B cell (primary cell): ENCODE measurements around the gene EXOC3L2. TPM values are rescaled to one million over a fixed set of nuclear protein-coding genes. Genes with fewer than 3 reads are reported as not detected.

Experiments
- ATAC-seq: fragments of 200-7000 bp; cut with Tn5 transposase; one replicate; pipeline ENCODE4 v1.10.0; 2021; ENCODE audit warnings: low read depth, mild to moderate bottlenecking, moderate number of reproducible peaks, moderate library complexity
- CTCF ChIA-PET: fragments of 350-600 bp; sonication (Branson Sonifier 250); formaldehyde crosslinking; loops from one replicate; lab custom pipeline; 2021; ENCODE audit warnings: antibody characterized with exemption, inconsistent platforms; lab: Charles Lee
- POLR2A ChIA-PET: fragments of 350-600 bp; sonication (Branson Sonifier 250); formaldehyde crosslinking; loops from one replicate; lab custom pipeline; 2021; ENCODE audit warnings: antibody characterized with exemption; lab: Charles Lee
- DNase-seq: peaks from one replicate; pipeline ENCODE4 v3.0.0; 2013
- H2AFZ ChIP-seq: 2 replicates; pipeline ENCODE4 v1.6.1; 2012; ENCODE audit warnings: mild to moderate bottlenecking, low read depth, low read length; ENCODE audit not compliant: insufficient read depth, poor library complexity, severe bottlenecking
- H3K27ac ChIP-seq, 2 donors: 1 replicate in 1 of 2; 2 replicates in 1 of 2; pipeline ENCODE4 v1.5.1; 2012 to 2013; ENCODE audit warnings: low read length in 2 of 2, mild to moderate bottlenecking in 2 of 2, moderate library complexity in 1 of 2
- H3K27me3 ChIP-seq, 4 experiments: fragments of 200-600 bp in 1 of 4; sonication (generic) in 1 of 4; replicated peaks in 1 of 4; 1 replicate in 2 of 4; 2 replicates in 2 of 4; pipeline versions ENCODE4 v1.6.1 to v1.7.0; 2013 to 2016; ENCODE audit warnings: low read length in 3 of 4, mild to moderate bottlenecking in 2 of 4, mixed read lengths in 1 of 4, moderate library complexity in 1 of 4; ENCODE audit not compliant: insufficient read depth in 4 of 4, control insufficient read depth in 3 of 4; ENCODE audit errors: control extremely low read depth in 1 of 4
- H3K36me3 ChIP-seq, 2 experiments: replicated peaks in 1 of 2; 1 replicate in 1 of 2; 2 replicates in 1 of 2; pipeline versions ENCODE4 v1.6.1 to v1.7.1; 2013; ENCODE audit warnings: low read length in 1 of 2; ENCODE audit not compliant: insufficient read depth in 2 of 2, control insufficient read depth in 1 of 2; ENCODE audit errors: control extremely low read depth in 1 of 2, extremely low read depth in 1 of 2
- H3K4me1 ChIP-seq, 2 donors: fragments of 200-600 bp in 1 of 2; sonication (generic) in 1 of 2; 1 replicate in 1 of 2; 2 replicates in 1 of 2; pipeline versions ENCODE4 v1.5.1 to v1.6.1; 2013 to 2017; ENCODE audit warnings: low read length in 2 of 2; ENCODE audit not compliant: control insufficient read depth in 2 of 2, insufficient read depth in 2 of 2
- H3K4me2 ChIP-seq: replicated peaks from 2 replicates; pipeline ENCODE3; 2012; ENCODE audit warnings: mild to moderate bottlenecking, low read depth, low read length; ENCODE audit not compliant: poor library complexity, severe bottlenecking
- H3K4me3 ChIP-seq, 5 experiments: fragments of 200-600 bp in 1 of 5; sonication (generic) in 1 of 5; 1 replicate in 3 of 5; 2 replicates in 2 of 5; pipeline versions ENCODE4 v1.5.1 to v1.7.0; 2011 to 2016; ENCODE audit warnings: low read length in 4 of 5, mild to moderate bottlenecking in 4 of 5, low read depth in 2 of 5, control low read depth in 1 of 5, moderate library complexity in 1 of 5; ENCODE audit not compliant: insufficient read depth in 1 of 5; ENCODE audit errors: control extremely low read depth in 1 of 5, extremely low read depth in 1 of 5
- H3K79me2 ChIP-seq: fragments of 200-600 bp; sonication (generic); one replicate; pipeline ENCODE4 v1.6.0; 2016; ENCODE audit warnings: low read length; ENCODE audit not compliant: control insufficient read depth, insufficient read depth
- H3K9ac ChIP-seq: fragments of 200-600 bp; sonication (generic); 2 replicates; pipeline ENCODE4 v1.6.1; 2017; ENCODE audit warnings: mild to moderate bottlenecking, low read length, moderate library complexity
- H3K9me3 ChIP-seq, 3 donors: one replicate each; pipeline versions ENCODE4 v1.6.1 to v1.7.1; 2013; ENCODE audit warnings: low read length in 2 of 3; ENCODE audit not compliant: control insufficient read depth in 2 of 3, insufficient read depth in 1 of 3; ENCODE audit errors: control extremely low read depth in 1 of 3
- H4K20me1 ChIP-seq: 2 replicates; pipeline ENCODE4 v1.6.0; 2012; ENCODE audit warnings: mild to moderate bottlenecking, low read length; ENCODE audit not compliant: insufficient read depth, control insufficient read depth, poor library complexity, severe bottlenecking
- H3K27ac Mint-ChIP-seq: one replicate; pipeline ENCODE4 v1.8.0; 2021; ENCODE audit warnings: mixed read lengths
- H3K27me3 Mint-ChIP-seq: one replicate; pipeline ENCODE4 v1.8.0; 2021; ENCODE audit warnings: mixed read lengths
- H3K4me1 Mint-ChIP-seq: one replicate; pipeline ENCODE4 v1.8.0; 2021; ENCODE audit warnings: mixed read lengths
- H3K4me3 Mint-ChIP-seq: one replicate; pipeline ENCODE4 v1.8.0; 2021; ENCODE audit warnings: mixed read lengths
- H3K9me3 Mint-ChIP-seq: one replicate; pipeline ENCODE4 v1.8.0; 2022; ENCODE audit warnings: mixed read lengths; ENCODE audit not compliant: insufficient read depth
- EZH2 ChIP-seq: IDR thresholded peaks from 2 replicates; pipeline ENCODE4 v1.6.1; 2012; ENCODE audit warnings: borderline replicate concordance, low read depth, mild to moderate bottlenecking, moderate library complexity, low read length; ENCODE audit not compliant: insufficient read depth, poor library complexity, severe bottlenecking
- WGBS: methylation state at CpG from one replicate; pipeline ENCODE4 v1.1.5; 2013; ENCODE audit warnings: missing lambda C conversion rate; ENCODE audit not compliant: insufficient coverage; 5-methylcytosine and 5-hydroxymethylcytosine counted together
- intact Hi-C: fragments of 100-400 bp; cut with micrococcal nuclease; formaldehyde crosslinking; loops from one replicate; pipeline ENCODE4 v1.10.0; 2022
- polyA plus RNA-seq: library from polyadenylated mRNA; depleted of rRNA; stranded (reverse); fragments of >200 nt; gene quantifications from 2 replicates; pipeline ENCODE4 v1.2.3, GENCODE V29; 2012
- total RNA-seq, 2 donors: library from RNA; stranded (reverse); fragments of 120-200 nt in 1 of 2; gene quantifications; 1 replicate in 1 of 2; 2 replicates in 1 of 2; pipeline versions ENCODE4 v1.2.3 to v1.2.4, GENCODE V29; 2013 to 2022
- TF ChIP-seq, protein P1 (sequence below): fragments of 200-600 bp; IDR thresholded peaks from one replicate; pipeline ENCODE4 v1.8.0; 2022; ENCODE audit warnings: antibody characterized with exemption, mild to moderate bottlenecking

The EXOC3L2 gene
- total and polyA plus RNA-seq, 2 donors (not counting 1 experiment from before 2014, with no cell fraction given), result not detected

DNA sequence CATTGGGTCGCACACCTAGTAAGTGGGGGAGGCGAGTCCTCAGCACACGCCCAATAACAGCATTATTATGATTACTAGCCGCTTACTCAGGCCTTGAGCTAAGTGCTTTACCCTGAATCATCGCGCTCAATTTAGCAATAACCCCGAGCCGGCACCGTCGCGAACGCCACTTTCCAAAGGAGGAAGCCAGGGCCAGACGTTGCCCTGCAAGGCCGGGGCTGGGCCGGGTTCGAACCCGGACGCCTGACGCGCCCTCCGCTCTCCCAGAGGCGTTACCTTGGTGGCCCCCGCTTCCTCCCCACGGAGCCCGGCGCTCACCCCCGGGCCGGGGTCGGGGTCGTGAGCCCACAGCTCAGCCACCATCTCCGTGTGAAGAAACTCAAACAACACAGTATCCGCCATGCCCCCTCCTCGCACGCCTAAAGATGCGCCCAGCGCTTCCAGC, 67.4 kb downstream of the EXOC3L2 start, which contains the start of gene TRAPPC6A:
TSS of gene TRAPPC6A (minus strand) at position 421 of the 445 bp plus-strand sequence. CDS start at position 402, 19 bp downstream.
- no peak for TF ChIP-seq EZH2
- TF ChIP-seq, protein P1, sequence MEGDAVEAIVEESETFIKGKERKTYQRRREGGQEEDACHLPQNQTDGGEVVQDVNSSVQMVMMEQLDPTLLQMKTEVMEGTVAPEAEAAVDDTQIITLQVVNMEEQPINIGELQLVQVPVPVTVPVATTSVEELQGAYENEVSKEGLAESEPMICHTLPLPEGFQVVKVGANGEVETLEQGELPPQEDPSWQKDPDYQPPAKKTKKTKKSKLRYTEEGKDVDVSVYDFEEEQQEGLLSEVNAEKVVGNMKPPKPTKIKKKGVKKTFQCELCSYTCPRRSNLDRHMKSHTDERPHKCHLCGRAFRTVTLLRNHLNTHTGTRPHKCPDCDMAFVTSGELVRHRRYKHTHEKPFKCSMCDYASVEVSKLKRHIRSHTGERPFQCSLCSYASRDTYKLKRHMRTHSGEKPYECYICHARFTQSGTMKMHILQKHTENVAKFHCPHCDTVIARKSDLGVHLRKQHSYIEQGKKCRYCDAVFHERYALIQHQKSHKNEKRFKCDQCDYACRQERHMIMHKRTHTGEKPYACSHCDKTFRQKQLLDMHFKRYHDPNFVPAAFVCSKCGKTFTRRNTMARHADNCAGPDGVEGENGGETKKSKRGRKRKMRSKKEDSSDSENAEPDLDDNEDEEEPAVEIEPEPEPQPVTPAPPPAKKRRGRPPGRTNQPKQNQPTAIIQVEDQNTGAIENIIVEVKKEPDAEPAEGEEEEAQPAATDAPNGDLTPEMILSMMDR, result no peak

More for the DNA sequence above, 67.4 kb downstream of the EXOC3L2 start, which contains the start of gene TRAPPC6A:
- Histone ChIP-seq H3K27me3 (no peaks in the 10 kb centered on the region), H3K79me2 (peaks cover 61% of the 10 kb centered on the region), H2AFZ (peak within 1 kb of the TSS; percentile 92), H4K20me1 (peaks cover 31% of the 10 kb centered on the region), H3K36me3 (peaks cover 4% of the 10 kb centered on the region in 2 experiments), H3K4me1 (peaks cover 25 to 38% of the 10 kb centered on the region in 2 donors), H3K9me3 (no peaks in the 10 kb centered on the region), H3K9ac (peak within 1 kb of the TSS; percentile 86), H3K4me2 (peak within 1 kb of the TSS; percentile 95), H3K4me3 (peak within 1 kb of the TSS; percentile 93 to 99 (median 95)), H3K27ac (peak within 1 kb of the TSS; percentile 86 to 91)
- H3K9me3 Mint-ChIP-seq, result no peaks in the 10 kb centered on the region
- no peaks in the 10 kb centered on the region for H3K27me3 Mint-ChIP-seq
- H3K4me1 Mint-ChIP-seq, result peaks cover 40% of the 10 kb centered on the region
- POLR2A ChIA-PET, result interaction anchor here (0.6 to 1.5 kb wide), 7 partner anchors 13 to 223 kb away, joined by 3 to 9 read pairs (median 4); partner anchors contain the start of genes CLPTM1, GEMIN7 and PPP1R37
- CTCF ChIA-PET, result interaction anchor here (0.7 to 1.8 kb wide), 9 partner anchors 10 to 523 kb away, joined by 3 to 19 read pairs (median 4); partner anchors contain the start of gene PPP1R37
- peak within 1 kb of the TSS; percentile 95 for H3K4me3 Mint-ChIP-seq
- intact Hi-C loops, result loop anchor here (1.0 kb wide), 7 partner anchors 87 to 288 kb away; partner anchors contain the start of genes CLPTM1 and ERCC2
- ATAC-seq, result no peak
- under 1% methylated on average over 33 of the region's 36 CpGs for WGBS
- peak within 1 kb of the TSS; percentile 96 for H3K27ac Mint-ChIP-seq
- no peak for DNase-seq
